IPS DF 6.9 (cell line): ENCODE measurements around the gene ZCCHC10.
A peak's percentile ranks its signal among the peaks of the same experiment; 100 is the strongest.
"Not testable (repeated sequence)": the region's sequence is repeated elsewhere in the genome, so short reads cannot be mapped to it uniquely, and the experiment has no call there.

Experiments
- DNase-seq: peaks from one replicate; pipeline ENCODE4 v3.0.0-alpha.2; 2013; ENCODE audit warnings: low read depth, low spot score
- H3K27ac ChIP-seq: one replicate; pipeline ENCODE4 v1.5.1; 2013; ENCODE audit warnings: low read length, control low read depth
- H3K27me3 ChIP-seq: 2 replicates; pipeline ENCODE4 v1.6.1; 2013; ENCODE audit warnings: mild to moderate bottlenecking, low read length; ENCODE audit not compliant: control insufficient read depth, insufficient read depth
- H3K36me3 ChIP-seq: 2 replicates; pipeline ENCODE4 v1.6.1; 2013; ENCODE audit warnings: low read length; ENCODE audit not compliant: control insufficient read depth, insufficient read depth
- H3K4me1 ChIP-seq: 2 replicates; pipeline ENCODE4 v1.6.1; 2013; ENCODE audit warnings: low read length; ENCODE audit not compliant: control insufficient read depth, insufficient read depth
- H3K4me3 ChIP-seq: 2 replicates; pipeline ENCODE4 v1.5.1; 2013; ENCODE audit warnings: mild to moderate bottlenecking, low read length
- H3K9me3 ChIP-seq: 2 replicates; pipeline ENCODE4 v1.6.1; 2013; ENCODE audit warnings: low read length, inconsistent platforms; ENCODE audit not compliant: control insufficient read depth, insufficient read depth
- WGBS: extraction: QIAGEN DNeasy Blood & Tissue Kit; methylation state at CpG from one replicate; pipeline ENCODE4 v1.1.7; 2013; ENCODE audit warnings: mixed read lengths, missing lambda C conversion rate; ENCODE audit not compliant: insufficient read length, insufficient coverage; 5-methylcytosine and 5-hydroxymethylcytosine counted together

The ZCCHC10 gene

GRCh38 chr5:132979976-132980375 is 46.4 kb downstream of the ZCCHC10 start:
- Histone ChIP-seq H3K4me3 (no peak overlapping the region), H3K4me1 (no peaks in the 10 kb centered on the region), H3K9me3 (no peaks in the 10 kb centered on the region), H3K27ac (no peak overlapping the region), H3K36me3 (no peaks in the 10 kb centered on the region), H3K27me3 (no peaks in the 10 kb centered on the region)
- DNase-seq: no peak
- WGBS: no CpG with 5 or more reads among the region's 2 CpGs

GRCh38 chr5:132979367-132979940 is 46.9 kb downstream of the ZCCHC10 start:
- Histone ChIP-seq H3K36me3 (no peaks in the 10 kb centered on the region), H3K27me3 (no peaks in the 10 kb centered on the region), H3K4me3 (no peak overlapping the region), H3K27ac (no peak overlapping the region), H3K4me1 (no peaks in the 10 kb centered on the region), H3K9me3 (no peaks in the 10 kb centered on the region)
- no peak for DNase-seq
- WGBS: no CpG with 5 or more reads among the region's 3 CpGs

- H3K27me3 ChIP-seq: no peaks in the 10 kb centered on the region
- H3K9me3 ChIP-seq: no peaks in the 10 kb centered on the region
- H3K4me1 ChIP-seq: no peaks in the 10 kb centered on the region
- no CpG with 5 or more reads among the region's 3 CpGs for WGBS
- H3K27ac ChIP-seq: no peak overlapping the region
- H3K36me3 ChIP-seq: no peaks in the 10 kb centered on the region
- DNase-seq: no peak
- no peak overlapping the region for H3K4me3 ChIP-seq
These were observed 49.5 kb downstream of the ZCCHC10 start for GRCh38 chr5:132976852-132977251.

- not testable (repeated sequence) for H3K4me1 ChIP-seq, H3K9me3 ChIP-seq, H3K27ac ChIP-seq, H3K4me3 ChIP-seq, H3K36me3 ChIP-seq, DNase-seq, H3K27me3 ChIP-seq
- WGBS: no CpG with 5 or more reads among the region's 7 CpGs
These were observed 53.9 kb downstream of the ZCCHC10 start for GRCh38 chr5:132972436-132972828.

GRCh38 chr5:132971483-132972435 is 54.6 kb downstream of the ZCCHC10 start:
- Histone ChIP-seq H3K9me3 (no peaks in the 10 kb centered on the region), H3K36me3 (no peaks in the 10 kb centered on the region), H3K4me1 (no peaks in the 10 kb centered on the region), H3K27me3 (no peaks in the 10 kb centered on the region), H3K4me3 (no peak overlapping the region), H3K27ac (no peak overlapping the region)
- DNase-seq: no peak
- no CpG with 5 or more reads among the region's 16 CpGs for WGBS

- Histone ChIP-seq H3K27me3 (no peaks in the 10 kb centered on the region), H3K9me3 (no peaks in the 10 kb centered on the region), H3K4me3 (no peak overlapping the region), H3K4me1 (no peaks in the 10 kb centered on the region), H3K36me3 (no peaks in the 10 kb centered on the region), H3K27ac (no peak overlapping the region)
- no peak for DNase-seq
- no CpG with 5 or more reads among the region's 4 CpGs for WGBS
These were observed 61.2 kb downstream of the ZCCHC10 start for GRCh38 chr5:132965120-132965519.

GRCh38 chr5:132963171-132964104 is 62.9 kb downstream of the ZCCHC10 start, which contains the start of gene AFF4:
TSS of gene AFF4 (minus strand) at chr5:132963634. CDS start at chr5:132937189, 26,445 bp downstream.
- no CpG with 5 or more reads among the region's 98 CpGs for whole genome bisulfite sequencing
- H3K27me3 ChIP-seq: no peaks in the 10 kb centered on the region

GRCh38 chr5:132962429-132963021 is 63.8 kb downstream of the ZCCHC10 start:
- Histone ChIP-seq H3K36me3 (no peaks in the 10 kb centered on the region), H3K27me3 (no peaks in the 10 kb centered on the region), H3K27ac (no peak overlapping the region), H3K9me3 (no peaks in the 10 kb centered on the region), H3K4me1 (no peaks in the 10 kb centered on the region), H3K4me3 (peak overlapping the region; percentile 83; the same call in 1 of the 2 replicates)
- WGBS: no CpG with 5 or more reads among the region's 21 CpGs
- no peak for DNase-seq

More at GRCh38 chr5:132963171-132964104, 62.9 kb downstream of the ZCCHC10 start, which contains the start of gene AFF4:
- no peaks in the 10 kb centered on the region for H3K36me3 ChIP-seq
- DNase-seq: peak; percentile 78
- H3K27ac ChIP-seq: no peak within 1 kb of the TSS
- H3K4me1 ChIP-seq: no peaks in the 10 kb centered on the region
- no peaks in the 10 kb centered on the region for H3K9me3 ChIP-seq
- H3K4me3 ChIP-seq: peak within 1 kb of the TSS; percentile 83

- no CpG with 5 or more reads among the region's 5 CpGs for WGBS
- no peak overlapping the region for H3K27ac ChIP-seq
- DNase-seq: no peak
These were observed 64.5 kb downstream of the ZCCHC10 start for GRCh38 chr5:132961887-132962286.

More at GRCh38 chr5:132961887-132962286, 64.5 kb downstream of the ZCCHC10 start:
- Histone ChIP-seq H3K27me3 (no peaks in the 10 kb centered on the region), H3K36me3 (no peaks in the 10 kb centered on the region), H3K9me3 (no peaks in the 10 kb centered on the region), H3K4me1 (no peaks in the 10 kb centered on the region), H3K4me3 (peak overlapping the region; percentile 83; the same call in 1 of the 2 replicates)
